ENCODE measurements around the gene SLC7A8.

GRCh38 chr14:23228812-23229211, 45.4 kb upstream of the SLC7A8 start:
- no peak for TF ChIP-seq CTCF (IDR thresholded peaks at IDR 0.05)
- no peak for TF ChIP-seq EZH2phosphoT487 (IDR thresholded peaks at IDR 0.05)

All from neural progenitor cell (in vitro differentiated cells).